GM19438 (cell line): ENCODE data around the gene FBXW11.
"Not testable (repeated sequence)": the region's sequence is repeated elsewhere in the genome, so short reads cannot be mapped to it uniquely, and the experiment has no call there.

Experiments
- ATAC-seq: cut with Tn5 transposase; IDR thresholded peaks from one replicate; pipeline ENCODE4 v1.9.1; 2021; ENCODE audit warnings: low read depth; ENCODE audit not compliant: unreplicated experiment

Gene FBXW11

GRCh38 chr5:171986772-171987171 lies 19.7 kb downstream of the FBXW11 start:
- no peak for ATAC-seq

- ATAC-seq: no peak
These were observed 21.6 kb downstream of the FBXW11 start for GRCh38 chr5:171984748-171985419.

- no peak for ATAC-seq
These were observed 24.6 kb downstream of the FBXW11 start for GRCh38 chr5:171981847-171982246.

GRCh38 chr5:171980792-171981191 lies 25.6 kb downstream of the FBXW11 start:
- ATAC-seq: no peak

GRCh38 chr5:171979606-171980005 lies 26.8 kb downstream of the FBXW11 start:
- no peak for ATAC-seq

- no peak for ATAC-seq
These were observed 27.9 kb downstream of the FBXW11 start for GRCh38 chr5:171978519-171978918.

GRCh38 chr5:171978016-171978415 lies 28.4 kb downstream of the FBXW11 start:
- no peak for ATAC-seq

GRCh38 chr5:171977244-171977950 lies 29.0 kb downstream of the FBXW11 start:
- ATAC-seq: not testable (repeated sequence)

- ATAC-seq: no peak
These were observed 30.4 kb downstream of the FBXW11 start for GRCh38 chr5:171975877-171976667.

GRCh38 chr5:171975262-171975876 lies 31.1 kb downstream of the FBXW11 start:
- ATAC-seq: no peak

GRCh38 chr5:171970826-171971225 lies 35.6 kb downstream of the FBXW11 start:
- ATAC-seq: no peak

GRCh38 chr5:171969288-171969880 lies 37.1 kb downstream of the FBXW11 start:
- ATAC-seq: no peak

GRCh38 chr5:171968531-171968930 lies 37.9 kb downstream of the FBXW11 start:
- ATAC-seq: no peak

GRCh38 chr5:171966964-171967363 lies 39.5 kb downstream of the FBXW11 start:
- ATAC-seq: no peak

GRCh38 chr5:171966270-171966669 lies 40.2 kb downstream of the FBXW11 start:
- ATAC-seq: no peak

GRCh38 chr5:171965745-171966144 lies 40.7 kb downstream of the FBXW11 start:
- ATAC-seq: no peak

GRCh38 chr5:171963416-171963815 lies 43.0 kb downstream of the FBXW11 start:
- ATAC-seq: no peak

- no peak for ATAC-seq
These were observed 45.3 kb downstream of the FBXW11 start for GRCh38 chr5:171961117-171961516.

GRCh38 chr5:171957591-171958251 lies 48.7 kb downstream of the FBXW11 start:
- no peak for ATAC-seq

- ATAC-seq: no peak
These were observed 49.4 kb downstream of the FBXW11 start for GRCh38 chr5:171956887-171957495.
